Measurements from ENCODE around the gene PLS3.

DNA sequence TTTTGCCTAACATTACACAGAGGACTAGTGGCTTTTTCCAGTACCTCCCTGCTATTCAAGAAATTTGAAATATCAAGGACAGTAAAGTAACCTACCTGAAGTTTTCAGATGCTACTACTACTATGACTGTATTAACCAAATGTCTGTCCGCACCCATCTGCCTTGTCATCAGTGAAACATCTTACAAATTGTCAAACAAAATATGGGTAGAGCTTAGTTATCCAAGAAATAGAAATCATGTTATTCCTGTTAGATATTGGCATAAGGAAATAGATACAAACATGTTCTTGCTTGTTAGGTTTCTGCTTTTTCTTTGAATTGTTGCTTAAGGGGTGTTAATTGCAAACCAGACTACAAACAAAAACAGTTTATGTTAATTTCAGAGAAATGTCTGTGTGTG, 63.9 kb downstream of the PLS3 start:
- TF ChIP-seq, protein P1, sequence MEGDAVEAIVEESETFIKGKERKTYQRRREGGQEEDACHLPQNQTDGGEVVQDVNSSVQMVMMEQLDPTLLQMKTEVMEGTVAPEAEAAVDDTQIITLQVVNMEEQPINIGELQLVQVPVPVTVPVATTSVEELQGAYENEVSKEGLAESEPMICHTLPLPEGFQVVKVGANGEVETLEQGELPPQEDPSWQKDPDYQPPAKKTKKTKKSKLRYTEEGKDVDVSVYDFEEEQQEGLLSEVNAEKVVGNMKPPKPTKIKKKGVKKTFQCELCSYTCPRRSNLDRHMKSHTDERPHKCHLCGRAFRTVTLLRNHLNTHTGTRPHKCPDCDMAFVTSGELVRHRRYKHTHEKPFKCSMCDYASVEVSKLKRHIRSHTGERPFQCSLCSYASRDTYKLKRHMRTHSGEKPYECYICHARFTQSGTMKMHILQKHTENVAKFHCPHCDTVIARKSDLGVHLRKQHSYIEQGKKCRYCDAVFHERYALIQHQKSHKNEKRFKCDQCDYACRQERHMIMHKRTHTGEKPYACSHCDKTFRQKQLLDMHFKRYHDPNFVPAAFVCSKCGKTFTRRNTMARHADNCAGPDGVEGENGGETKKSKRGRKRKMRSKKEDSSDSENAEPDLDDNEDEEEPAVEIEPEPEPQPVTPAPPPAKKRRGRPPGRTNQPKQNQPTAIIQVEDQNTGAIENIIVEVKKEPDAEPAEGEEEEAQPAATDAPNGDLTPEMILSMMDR (IDR thresholded peaks at IDR 0.05) = no peak
- TF ChIP-seq POLR2A (IDR thresholded peaks at IDR 0.05; ENCODE audit: low read depth) = no peak
- TF ChIP-seq POLR2AphosphoS5 (IDR thresholded peaks at IDR 0.05) = no peak
